Neural progenitor cell (in vitro differentiated cells): ENCODE data around the gene SEPTIN8. TPM values are rescaled to one million over a fixed set of nuclear protein-coding genes. Genes with fewer than 3 reads are reported as not detected.

ENCODE experiments used
- DNase-seq: peaks from one replicate; pipeline ENCODE4 v3.0.0-alpha.2; 2016; ENCODE audit warnings: low spot score
- H2AFZ ChIP-seq: fragments of 200-600 bp; sonication (generic); replicated peaks from 2 replicates; pipeline ENCODE4 v1.6.1; 2016; ENCODE audit warnings: antibody characterized with exemption
- H3F3A ChIP-seq: fragments of 200-600 bp; sonication (generic); 2 replicates; pipeline ENCODE4 v1.6.1; 2016; ENCODE audit warnings: antibody characterized with exemption, low read depth
- H3K27ac ChIP-seq: fragments of 200-600 bp; sonication (generic); 2 replicates; pipeline ENCODE4 v1.5.1; 2016; ENCODE audit warnings: mild to moderate bottlenecking
- H3K27me3 ChIP-seq: fragments of 200-600 bp; sonication (generic); 2 replicates; pipeline ENCODE4 v1.6.1; 2016; ENCODE audit warnings: mild to moderate bottlenecking, moderate library complexity
- H3K36me3 ChIP-seq: fragments of 200-600 bp; sonication (generic); 2 replicates; pipeline ENCODE4 v1.5.1; 2016
- H3K4me1 ChIP-seq: fragments of 200-600 bp; sonication (generic); 2 replicates; pipeline ENCODE4 v1.6.1; 2016; ENCODE audit warnings: mixed run types
- H3K4me2 ChIP-seq: fragments of 200-600 bp; sonication (generic); 2 replicates; pipeline ENCODE4 v1.6.1; 2016
- H3K4me3 ChIP-seq: fragments of 200-600 bp; sonication (generic); 2 replicates; pipeline ENCODE4 v1.5.1; 2016
- H3K79me2 ChIP-seq: fragments of 200-600 bp; sonication (generic); 2 replicates; pipeline ENCODE4 v1.6.1; 2016; ENCODE audit warnings: low read depth
- H3K9ac ChIP-seq: fragments of 200-600 bp; sonication (generic); 2 replicates; pipeline ENCODE4 v1.6.1; 2016
- H3K9me3 ChIP-seq: fragments of 200-600 bp; sonication (generic); 2 replicates; pipeline ENCODE4 v1.5.1; 2016; ENCODE audit warnings: low read depth
- H4K20me1 ChIP-seq: fragments of 200-600 bp; sonication (generic); 2 replicates; pipeline ENCODE4 v1.6.1; 2016; ENCODE audit warnings: low read depth
- H3K27ac Mint-ChIP-seq: 3 replicates; pipeline ENCODE4 v1.8.0; 2021; ENCODE audit warnings: mixed read lengths
- H3K27me3 Mint-ChIP-seq: 2 replicates; pipeline ENCODE4 v1.8.0; 2022; ENCODE audit warnings: low read depth, mild to moderate bottlenecking, inconsistent platforms, moderate library complexity, mixed read lengths; ENCODE audit not compliant: insufficient read depth
- H3K36me3 Mint-ChIP-seq: 3 replicates; pipeline ENCODE4 v1.8.0; 2021; ENCODE audit warnings: mixed read lengths
- H3K4me1 Mint-ChIP-seq: 3 replicates; pipeline ENCODE4 v1.8.0; 2021; ENCODE audit warnings: mixed read lengths
- H3K4me3 Mint-ChIP-seq: 3 replicates; pipeline ENCODE4 v1.8.0; 2021; ENCODE audit warnings: mild to moderate bottlenecking, moderate library complexity, mixed read lengths
- H3K9me3 Mint-ChIP-seq: 3 replicates; pipeline ENCODE4 v1.8.0; 2020; ENCODE audit warnings: mixed read lengths
- EZH2 ChIP-seq: fragments of 200-600 bp; sonication (generic); IDR thresholded peaks from 2 replicates; pipeline ENCODE4 v1.6.1; 2017; ENCODE audit warnings: antibody characterized with exemption, mild to moderate bottlenecking, moderate library complexity
- EZH2phosphoT487 ChIP-seq: fragments of 200-600 bp; sonication (generic); IDR thresholded peaks from 2 replicates; pipeline ENCODE4 v1.6.1; 2017; ENCODE audit warnings: antibody characterized with exemption
- total RNA-seq: library from RNA; depleted of rRNA; stranded (reverse); fragments of >200 nt; gene quantifications from 2 replicates; pipeline ENCODE4 v1.2.3, GENCODE V29; 2015; ENCODE audit warnings: low replicate concordance
- TF ChIP-seq, protein P1 (sequence below): fragments of 200-600 bp; sonication (generic); IDR thresholded peaks from 2 replicates; pipeline ENCODE4 v1.5.1; 2017; ENCODE audit warnings: antibody characterized with exemption, mild to moderate bottlenecking

The SEPTIN8 gene
- total RNA-seq, 1 donor from 2014 or later: 39.9 TPM

DNA sequence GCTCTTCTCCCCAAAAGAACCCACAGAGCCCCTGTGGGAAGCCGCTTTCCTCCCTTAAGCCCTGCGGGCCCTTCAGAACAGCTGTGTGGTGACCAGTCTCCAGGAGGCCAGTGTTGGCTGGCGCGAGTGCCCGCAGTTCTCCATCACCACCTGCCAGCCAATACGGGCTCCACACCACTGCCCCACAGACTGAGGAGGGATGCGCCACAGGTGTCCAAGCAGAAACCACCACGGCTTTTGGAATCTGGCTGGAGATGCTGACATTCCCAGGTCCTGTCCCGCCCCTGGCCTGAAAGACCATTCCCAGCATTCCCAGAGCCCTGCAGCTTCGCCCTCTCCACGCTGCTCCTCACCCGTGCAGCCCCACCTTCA lies 17.0 kb downstream of the SEPTIN8 start:
- no peak overlapping the region for H3K27ac Mint-ChIP-seq
- H3K27me3 Mint-ChIP-seq: peaks cover 2% of the 10 kb centered on the region
- no peaks in the 10 kb centered on the region for H4K20me1 ChIP-seq
- H3K4me1 Mint-ChIP-seq: peaks cover 5% of the 10 kb centered on the region
- H3K36me3 Mint-ChIP-seq: peaks cover 18% of the 10 kb centered on the region
- H3K9me3 Mint-ChIP-seq: no peaks in the 10 kb centered on the region
- H3K36me3 ChIP-seq: no peaks in the 10 kb centered on the region
- H3K4me1 ChIP-seq: peaks cover 4% of the 10 kb centered on the region
- no peak for DNase-seq
- H3K4me2 ChIP-seq: no peak overlapping the region
- H3K9ac ChIP-seq: no peak overlapping the region
- H3F3A ChIP-seq: peaks cover 2% of the 10 kb centered on the region
- no peak overlapping the region for H3K4me3 Mint-ChIP-seq
- no peak overlapping the region for H3K4me3 ChIP-seq
- TF ChIP-seq EZH2phosphoT487: no peak
- TF ChIP-seq, protein P1, sequence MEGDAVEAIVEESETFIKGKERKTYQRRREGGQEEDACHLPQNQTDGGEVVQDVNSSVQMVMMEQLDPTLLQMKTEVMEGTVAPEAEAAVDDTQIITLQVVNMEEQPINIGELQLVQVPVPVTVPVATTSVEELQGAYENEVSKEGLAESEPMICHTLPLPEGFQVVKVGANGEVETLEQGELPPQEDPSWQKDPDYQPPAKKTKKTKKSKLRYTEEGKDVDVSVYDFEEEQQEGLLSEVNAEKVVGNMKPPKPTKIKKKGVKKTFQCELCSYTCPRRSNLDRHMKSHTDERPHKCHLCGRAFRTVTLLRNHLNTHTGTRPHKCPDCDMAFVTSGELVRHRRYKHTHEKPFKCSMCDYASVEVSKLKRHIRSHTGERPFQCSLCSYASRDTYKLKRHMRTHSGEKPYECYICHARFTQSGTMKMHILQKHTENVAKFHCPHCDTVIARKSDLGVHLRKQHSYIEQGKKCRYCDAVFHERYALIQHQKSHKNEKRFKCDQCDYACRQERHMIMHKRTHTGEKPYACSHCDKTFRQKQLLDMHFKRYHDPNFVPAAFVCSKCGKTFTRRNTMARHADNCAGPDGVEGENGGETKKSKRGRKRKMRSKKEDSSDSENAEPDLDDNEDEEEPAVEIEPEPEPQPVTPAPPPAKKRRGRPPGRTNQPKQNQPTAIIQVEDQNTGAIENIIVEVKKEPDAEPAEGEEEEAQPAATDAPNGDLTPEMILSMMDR: no peak
- TF ChIP-seq EZH2: no peak
- H3K9me3 ChIP-seq: no peaks in the 10 kb centered on the region
- H2AFZ ChIP-seq: no peak overlapping the region
- no peak overlapping the region for H3K27ac ChIP-seq
- H3K79me2 ChIP-seq: no peaks in the 10 kb centered on the region
- H3K27me3 ChIP-seq: no peaks in the 10 kb centered on the region

- TF ChIP-seq, protein P1: no peak
- no peak for TF ChIP-seq EZH2phosphoT487
- H3K4me2 ChIP-seq: no peak overlapping the region
- no peaks in the 10 kb centered on the region for H4K20me1 ChIP-seq
- no peaks in the 10 kb centered on the region for H3K79me2 ChIP-seq
- no peaks in the 10 kb centered on the region for H3K27me3 ChIP-seq
- DNase-seq: no peak
- H3K4me1 ChIP-seq: peaks cover 11% of the 10 kb centered on the region
- peaks cover 8% of the 10 kb centered on the region for H3F3A ChIP-seq
- no peaks in the 10 kb centered on the region for H3K9me3 Mint-ChIP-seq
- peaks cover 16% of the 10 kb centered on the region for H3K36me3 Mint-ChIP-seq
- no peaks in the 10 kb centered on the region for H3K9me3 ChIP-seq
- H3K4me3 ChIP-seq: no peak overlapping the region
- H3K27ac Mint-ChIP-seq: peak overlapping the region; percentile 87
- no peak overlapping the region for H3K27ac ChIP-seq
- no peaks in the 10 kb centered on the region for H3K36me3 ChIP-seq
- peaks cover 2% of the 10 kb centered on the region for H3K27me3 Mint-ChIP-seq
- no peak overlapping the region for H3K9ac ChIP-seq
- H3K4me1 Mint-ChIP-seq: peaks cover 10% of the 10 kb centered on the region
- no peak overlapping the region for H2AFZ ChIP-seq
- no peak overlapping the region for H3K4me3 Mint-ChIP-seq
Observed at GRCh38 chr5:132759114-132760048, 17.7 kb downstream of the SEPTIN8 start.

- Histone ChIP-seq H3K9me3 (no peaks in the 10 kb centered on the region), H3K4me3 (no peak overlapping the region), H3K4me1 (peaks cover 20% of the 10 kb centered on the region), H3K36me3 (no peaks in the 10 kb centered on the region), H3F3A (peaks cover 17% of the 10 kb centered on the region), H3K27me3 (no peaks in the 10 kb centered on the region), H4K20me1 (no peaks in the 10 kb centered on the region), H3K79me2 (no peaks in the 10 kb centered on the region), H3K27ac (no peak overlapping the region), H3K4me2 (no peak overlapping the region), H2AFZ (no peak overlapping the region), H3K9ac (no peak overlapping the region)
- Mint-ChIP-seq H3K36me3 (peaks cover 13% of the 10 kb centered on the region), H3K27ac (no peak overlapping the region), H3K4me1 (peaks cover 17% of the 10 kb centered on the region), H3K9me3 (no peaks in the 10 kb centered on the region), H3K27me3 (peaks cover 4% of the 10 kb centered on the region), H3K4me3 (no peak overlapping the region)
- TF ChIP-seq EZH2: no peak
- TF ChIP-seq, protein P1: no peak
- no peak for TF ChIP-seq EZH2phosphoT487
- no peak for DNase-seq
Observed at GRCh38 chr5:132758451-132758850, 18.6 kb downstream of the SEPTIN8 start.
